ENCODE measurements around the gene ESF1. TPM values are rescaled to one million over a fixed set of nuclear protein-coding genes. Genes with fewer than 3 reads are reported as not detected.

Gene ESF1
- total and polyA plus RNA-seq, 10 of the 15 experiments (the other 5 are each of a cell fraction or from before 2014, with no cell fraction given), result 9.2 to 36.2 (median 18.4) TPM

DNA sequence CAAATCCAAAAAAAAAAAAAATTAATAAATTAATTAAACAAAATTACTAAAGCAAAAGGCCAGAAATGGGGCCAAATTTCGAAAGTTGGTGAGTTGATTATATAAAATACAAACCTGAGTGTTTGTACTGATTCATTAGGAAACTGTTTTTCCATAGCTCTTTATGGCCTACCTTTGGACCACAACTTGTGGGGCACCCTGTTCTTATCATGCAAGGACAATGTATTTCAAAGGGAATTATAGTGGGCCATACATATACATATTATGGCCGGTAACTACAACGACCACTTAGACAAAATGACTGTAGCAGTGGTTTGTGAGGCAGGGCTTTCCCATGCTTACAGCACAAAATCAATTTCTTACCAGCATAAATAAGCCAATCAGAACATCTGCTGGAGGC, 69.5 kb downstream of the ESF1 start:
- ChIA-PET CTCF (interaction anchor here (1.1 to 1.6 kb wide), 2 partner anchors 104 to 169 kb away, joined by 3 to 4 read pairs; no protein-coding TSS in a partner anchor), POLR2A (no interaction called here), SMC1A (ENCODE audit: uncharacterized antibody, unreplicated experiment) (no interaction called here), RAD21 (ENCODE audit: unreplicated experiment) (interaction anchor here (0.7 to 0.8 kb wide), 2 partner anchors 241 to 1648 kb away, joined by 3 read pairs; no protein-coding TSS in a partner anchor)
- Histone ChIP-seq H3K4me1 (ENCODE audit: control insufficient read depth, insufficient read depth, low read length) (peaks cover 9% of the 10 kb centered on the region; the same call in 1 of the 2 replicates), H3K9me3 (replicated peaks; ENCODE audit: control insufficient read depth, insufficient read depth, low read length) (peaks cover 2% of the 10 kb centered on the region; the same call in 1 of the 3 replicates), H3K79me2 (ENCODE audit: control insufficient read depth, insufficient read depth, low read length) (no peaks in the 10 kb centered on the region), H3K27me3 (replicated peaks in 1 of 2; ENCODE audit: control insufficient read depth in 2 of 2, insufficient read depth in 2 of 2, low read length in 1 of 2) (no peaks in the 10 kb centered on the region), H3K9ac (ENCODE audit: control insufficient read depth, insufficient read depth, low read length) (no peak overlapping the region), H3K4me3 (no peak overlapping the region), H4K20me1 (ENCODE audit: control insufficient read depth, insufficient read depth) (no peaks in the 10 kb centered on the region), H3K27ac (ENCODE audit: control insufficient read depth, insufficient read depth) (no peak overlapping the region), H3K36me3 (ENCODE audit: control insufficient read depth in 2 of 2, insufficient read depth in 2 of 2, low read length in 1 of 2) (peaks cover 3 to 13% of the 10 kb centered on the region in 2 experiments; a peak in 3 of 4 replicates), H3K4me2 (ENCODE audit: control insufficient read depth, insufficient read depth) (no peak overlapping the region), H2AFZ (ENCODE audit: control insufficient read depth, low read depth, low read length) (no peak overlapping the region)
- DNase-seq (ENCODE audit: low read depth, low spot score) (no peak), FAIRE-seq (no peak), ATAC-seq (no peak)
- intact Hi-C loops (cut with micrococcal nuclease; ENCODE audit: unreplicated experiment) (no loop called here), in situ Hi-C loops (cut with MboI) (no loop called here)
- BruUV-seq (replicated peaks), result no TSS peak
- WGBS (ENCODE audit: insufficient coverage, insufficient replicate concordance, low lambda C conversion rate, missing lambda C conversion rate), result 100% methylated on average over 3 of the region's 3 CpGs
- TF ChIP-seq, protein P1, sequence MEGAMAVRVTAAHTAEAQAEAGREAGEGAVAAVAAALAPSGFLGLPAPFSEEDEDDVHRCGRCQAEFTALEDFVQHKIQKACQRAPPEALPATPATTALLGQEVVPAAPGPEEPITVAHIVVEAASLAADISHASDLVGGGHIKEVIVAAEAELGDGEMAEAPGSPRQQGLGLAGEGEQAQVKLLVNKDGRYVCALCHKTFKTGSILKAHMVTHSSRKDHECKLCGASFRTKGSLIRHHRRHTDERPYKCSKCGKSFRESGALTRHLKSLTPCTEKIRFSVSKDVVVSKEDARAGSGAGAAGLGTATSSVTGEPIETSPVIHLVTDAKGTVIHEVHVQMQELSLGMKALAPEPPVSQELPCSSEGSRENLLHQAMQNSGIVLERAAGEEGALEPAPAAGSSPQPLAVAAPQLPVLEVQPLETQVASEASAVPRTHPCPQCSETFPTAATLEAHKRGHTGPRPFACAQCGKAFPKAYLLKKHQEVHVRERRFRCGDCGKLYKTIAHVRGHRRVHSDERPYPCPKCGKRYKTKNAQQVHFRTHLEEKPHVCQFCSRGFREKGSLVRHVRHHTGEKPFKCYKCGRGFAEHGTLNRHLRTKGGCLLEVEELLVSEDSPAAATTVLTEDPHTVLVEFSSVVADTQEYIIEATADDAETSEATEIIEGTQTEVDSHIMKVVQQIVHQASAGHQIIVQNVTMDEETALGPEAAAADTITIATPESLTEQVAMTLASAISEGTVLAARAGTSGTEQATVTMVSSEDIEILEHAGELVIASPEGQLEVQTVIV (IDR thresholded peaks at IDR 0.05; ENCODE audit: borderline replicate concordance, partially characterized antibody), result no peak
- TF ChIP-seq LARP7 (IDR thresholded peaks at IDR 0.05), result no peak
- TF ChIP-seq BRCA1 (IDR thresholded peaks at IDR 0.05; ENCODE audit: low read depth, low read length), result no peak
- TF ChIP-seq MTA2 (IDR thresholded peaks at IDR 0.05; ENCODE audit: low read depth), result no peak
- no peak for TF ChIP-seq FOXK2 (IDR thresholded peaks at IDR 0.05)
- TF ChIP-seq, protein P2, sequence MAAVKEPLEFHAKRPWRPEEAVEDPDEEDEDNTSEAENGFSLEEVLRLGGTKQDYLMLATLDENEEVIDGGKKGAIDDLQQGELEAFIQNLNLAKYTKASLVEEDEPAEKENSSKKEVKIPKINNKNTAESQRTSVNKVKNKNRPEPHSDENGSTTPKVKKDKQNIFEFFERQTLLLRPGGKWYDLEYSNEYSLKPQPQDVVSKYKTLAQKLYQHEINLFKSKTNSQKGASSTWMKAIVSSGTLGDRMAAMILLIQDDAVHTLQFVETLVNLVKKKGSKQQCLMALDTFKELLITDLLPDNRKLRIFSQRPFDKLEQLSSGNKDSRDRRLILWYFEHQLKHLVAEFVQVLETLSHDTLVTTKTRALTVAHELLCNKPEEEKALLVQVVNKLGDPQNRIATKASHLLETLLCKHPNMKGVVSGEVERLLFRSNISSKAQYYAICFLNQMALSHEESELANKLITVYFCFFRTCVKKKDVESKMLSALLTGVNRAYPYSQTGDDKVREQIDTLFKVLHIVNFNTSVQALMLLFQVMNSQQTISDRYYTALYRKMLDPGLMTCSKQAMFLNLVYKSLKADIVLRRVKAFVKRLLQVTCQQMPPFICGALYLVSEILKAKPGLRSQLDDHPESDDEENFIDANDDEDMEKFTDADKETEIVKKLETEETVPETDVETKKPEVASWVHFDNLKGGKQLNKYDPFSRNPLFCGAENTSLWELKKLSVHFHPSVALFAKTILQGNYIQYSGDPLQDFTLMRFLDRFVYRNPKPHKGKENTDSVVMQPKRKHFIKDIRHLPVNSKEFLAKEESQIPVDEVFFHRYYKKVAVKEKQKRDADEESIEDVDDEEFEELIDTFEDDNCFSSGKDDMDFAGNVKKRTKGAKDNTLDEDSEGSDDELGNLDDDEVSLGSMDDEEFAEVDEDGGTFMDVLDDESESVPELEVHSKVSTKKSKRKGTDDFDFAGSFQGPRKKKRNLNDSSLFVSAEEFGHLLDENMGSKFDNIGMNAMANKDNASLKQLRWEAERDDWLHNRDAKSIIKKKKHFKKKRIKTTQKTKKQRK (IDR thresholded peaks at IDR 0.05; ENCODE audit: low read depth, low read length), result no peak
- no peak for TF ChIP-seq TCF7 (IDR thresholded peaks at IDR 0.05; ENCODE audit: borderline replicate concordance)
- TF ChIP-seq, protein P3, sequence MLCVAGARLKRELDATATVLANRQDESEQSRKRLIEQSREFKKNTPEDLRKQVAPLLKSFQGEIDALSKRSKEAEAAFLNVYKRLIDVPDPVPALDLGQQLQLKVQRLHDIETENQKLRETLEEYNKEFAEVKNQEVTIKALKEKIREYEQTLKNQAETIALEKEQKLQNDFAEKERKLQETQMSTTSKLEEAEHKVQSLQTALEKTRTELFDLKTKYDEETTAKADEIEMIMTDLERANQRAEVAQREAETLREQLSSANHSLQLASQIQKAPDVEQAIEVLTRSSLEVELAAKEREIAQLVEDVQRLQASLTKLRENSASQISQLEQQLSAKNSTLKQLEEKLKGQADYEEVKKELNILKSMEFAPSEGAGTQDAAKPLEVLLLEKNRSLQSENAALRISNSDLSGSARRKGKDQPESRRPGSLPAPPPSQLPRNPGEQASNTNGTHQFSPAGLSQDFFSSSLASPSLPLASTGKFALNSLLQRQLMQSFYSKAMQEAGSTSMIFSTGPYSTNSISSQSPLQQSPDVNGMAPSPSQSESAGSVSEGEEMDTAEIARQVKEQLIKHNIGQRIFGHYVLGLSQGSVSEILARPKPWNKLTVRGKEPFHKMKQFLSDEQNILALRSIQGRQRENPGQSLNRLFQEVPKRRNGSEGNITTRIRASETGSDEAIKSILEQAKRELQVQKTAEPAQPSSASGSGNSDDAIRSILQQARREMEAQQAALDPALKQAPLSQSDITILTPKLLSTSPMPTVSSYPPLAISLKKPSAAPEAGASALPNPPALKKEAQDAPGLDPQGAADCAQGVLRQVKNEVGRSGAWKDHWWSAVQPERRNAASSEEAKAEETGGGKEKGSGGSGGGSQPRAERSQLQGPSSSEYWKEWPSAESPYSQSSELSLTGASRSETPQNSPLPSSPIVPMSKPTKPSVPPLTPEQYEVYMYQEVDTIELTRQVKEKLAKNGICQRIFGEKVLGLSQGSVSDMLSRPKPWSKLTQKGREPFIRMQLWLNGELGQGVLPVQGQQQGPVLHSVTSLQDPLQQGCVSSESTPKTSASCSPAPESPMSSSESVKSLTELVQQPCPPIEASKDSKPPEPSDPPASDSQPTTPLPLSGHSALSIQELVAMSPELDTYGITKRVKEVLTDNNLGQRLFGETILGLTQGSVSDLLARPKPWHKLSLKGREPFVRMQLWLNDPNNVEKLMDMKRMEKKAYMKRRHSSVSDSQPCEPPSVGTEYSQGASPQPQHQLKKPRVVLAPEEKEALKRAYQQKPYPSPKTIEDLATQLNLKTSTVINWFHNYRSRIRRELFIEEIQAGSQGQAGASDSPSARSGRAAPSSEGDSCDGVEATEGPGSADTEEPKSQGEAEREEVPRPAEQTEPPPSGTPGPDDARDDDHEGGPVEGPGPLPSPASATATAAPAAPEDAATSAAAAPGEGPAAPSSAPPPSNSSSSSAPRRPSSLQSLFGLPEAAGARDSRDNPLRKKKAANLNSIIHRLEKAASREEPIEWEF (IDR thresholded peaks at IDR 0.05; ENCODE audit: insufficient replicate concordance, low read depth, low read length), result no peak
- no peak for TF ChIP-seq CBX3 (IDR thresholded peaks at IDR 0.05; ENCODE audit: borderline replicate concordance, low read depth)
- TF ChIP-seq, protein P4, sequence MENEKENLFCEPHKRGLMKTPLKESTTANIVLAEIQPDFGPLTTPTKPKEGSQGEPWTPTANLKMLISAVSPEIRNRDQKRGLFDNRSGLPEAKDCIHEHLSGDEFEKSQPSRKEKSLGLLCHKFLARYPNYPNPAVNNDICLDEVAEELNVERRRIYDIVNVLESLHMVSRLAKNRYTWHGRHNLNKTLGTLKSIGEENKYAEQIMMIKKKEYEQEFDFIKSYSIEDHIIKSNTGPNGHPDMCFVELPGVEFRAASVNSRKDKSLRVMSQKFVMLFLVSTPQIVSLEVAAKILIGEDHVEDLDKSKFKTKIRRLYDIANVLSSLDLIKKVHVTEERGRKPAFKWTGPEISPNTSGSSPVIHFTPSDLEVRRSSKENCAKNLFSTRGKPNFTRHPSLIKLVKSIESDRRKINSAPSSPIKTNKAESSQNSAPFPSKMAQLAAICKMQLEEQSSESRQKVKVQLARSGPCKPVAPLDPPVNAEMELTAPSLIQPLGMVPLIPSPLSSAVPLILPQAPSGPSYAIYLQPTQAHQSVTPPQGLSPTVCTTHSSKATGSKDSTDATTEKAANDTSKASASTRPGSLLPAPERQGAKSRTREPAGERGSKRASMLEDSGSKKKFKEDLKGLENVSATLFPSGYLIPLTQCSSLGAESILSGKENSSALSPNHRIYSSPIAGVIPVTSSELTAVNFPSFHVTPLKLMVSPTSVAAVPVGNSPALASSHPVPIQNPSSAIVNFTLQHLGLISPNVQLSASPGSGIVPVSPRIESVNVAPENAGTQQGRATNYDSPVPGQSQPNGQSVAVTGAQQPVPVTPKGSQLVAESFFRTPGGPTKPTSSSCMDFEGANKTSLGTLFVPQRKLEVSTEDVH (IDR thresholded peaks at IDR 0.05; ENCODE audit: low read depth, partially characterized antibody), result no peak

All from GM12878 (cell line).